ENCODE measurements around the gene ECE1. TPM values are rescaled to one million over a fixed set of nuclear protein-coding genes. Genes with fewer than 3 reads are reported as not detected.

ECE1 gene
- total and polyA plus RNA-seq, 2 of the 13 experiments (the other 11 are each of a cell fraction or from before 2014, with no cell fraction given), result 13.5 to 21.2 TPM

DNA sequence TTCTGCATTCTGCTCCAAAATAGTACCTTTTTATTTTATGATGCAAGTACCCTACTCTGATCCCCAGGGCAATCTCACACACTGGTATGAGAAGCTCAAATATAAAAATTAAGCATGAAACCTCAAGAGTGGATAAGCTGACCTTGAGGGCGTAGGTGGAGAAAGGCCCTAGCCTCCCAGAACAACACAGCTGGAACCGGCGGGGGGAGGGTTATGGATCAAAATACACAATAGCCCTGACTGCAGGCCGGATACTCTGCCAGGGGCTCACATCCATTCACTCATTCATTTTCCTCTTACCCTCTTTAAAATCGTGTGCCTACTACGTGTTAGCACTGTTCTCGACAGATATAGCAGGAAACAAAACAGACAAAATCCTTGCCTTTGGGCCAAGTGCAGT is 32.8 kb upstream of the ECE1 start (continued):
- TF ChIP-seq ZNF841 (CRISPR knock-in tag; IDR thresholded peaks at IDR 0.05; ENCODE audit: borderline replicate concordance) (no peak), SAP130 (CRISPR knock-in tag; IDR thresholded peaks at IDR 0.05; ENCODE audit: low read depth) (peak; percentile 39), STAG1 (CRISPR knock-in tag; IDR thresholded peaks at IDR 0.05) (no peak), ZNF460 (CRISPR knock-in tag; IDR thresholded peaks at IDR 0.05; ENCODE audit: borderline replicate concordance) (no peak), ZNF589 (CRISPR knock-in tag; conservative IDR thresholded peaks at IDR 0.05) (no peak), KDM2A (CRISPR knock-in tag; IDR thresholded peaks at IDR 0.05; ENCODE audit: borderline replicate concordance, low read depth) (no peak), ZMYM3 (CRISPR knock-in tag; IDR thresholded peaks at IDR 0.05) (no peak)
- TF ChIP-seq, protein P1, sequence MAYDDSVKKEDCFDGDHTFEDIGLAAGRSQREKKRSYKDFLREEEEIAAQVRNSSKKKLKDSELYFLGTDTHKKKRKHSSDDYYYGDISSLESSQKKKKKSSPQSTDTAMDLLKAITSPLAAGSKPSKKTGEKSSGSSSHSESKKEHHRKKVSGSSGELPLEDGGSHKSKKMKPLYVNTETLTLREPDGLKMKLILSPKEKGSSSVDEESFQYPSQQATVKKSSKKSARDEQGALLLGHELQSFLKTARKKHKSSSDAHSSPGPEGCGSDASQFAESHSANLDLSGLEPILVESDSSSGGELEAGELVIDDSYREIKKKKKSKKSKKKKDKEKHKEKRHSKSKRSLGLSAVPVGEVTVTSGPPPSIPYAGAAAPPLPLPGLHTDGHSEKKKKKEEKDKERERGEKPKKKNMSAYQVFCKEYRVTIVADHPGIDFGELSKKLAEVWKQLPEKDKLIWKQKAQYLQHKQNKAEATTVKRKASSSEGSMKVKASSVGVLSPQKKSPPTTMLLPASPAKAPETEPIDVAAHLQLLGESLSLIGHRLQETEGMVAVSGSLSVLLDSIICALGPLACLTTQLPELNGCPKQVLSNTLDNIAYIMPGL (CRISPR knock-in tag; IDR thresholded peaks at IDR 0.05; ENCODE audit: borderline replicate concordance in 1 of 2, low read depth in 1 of 2), result no peak
- TF ChIP-seq, protein P2, sequence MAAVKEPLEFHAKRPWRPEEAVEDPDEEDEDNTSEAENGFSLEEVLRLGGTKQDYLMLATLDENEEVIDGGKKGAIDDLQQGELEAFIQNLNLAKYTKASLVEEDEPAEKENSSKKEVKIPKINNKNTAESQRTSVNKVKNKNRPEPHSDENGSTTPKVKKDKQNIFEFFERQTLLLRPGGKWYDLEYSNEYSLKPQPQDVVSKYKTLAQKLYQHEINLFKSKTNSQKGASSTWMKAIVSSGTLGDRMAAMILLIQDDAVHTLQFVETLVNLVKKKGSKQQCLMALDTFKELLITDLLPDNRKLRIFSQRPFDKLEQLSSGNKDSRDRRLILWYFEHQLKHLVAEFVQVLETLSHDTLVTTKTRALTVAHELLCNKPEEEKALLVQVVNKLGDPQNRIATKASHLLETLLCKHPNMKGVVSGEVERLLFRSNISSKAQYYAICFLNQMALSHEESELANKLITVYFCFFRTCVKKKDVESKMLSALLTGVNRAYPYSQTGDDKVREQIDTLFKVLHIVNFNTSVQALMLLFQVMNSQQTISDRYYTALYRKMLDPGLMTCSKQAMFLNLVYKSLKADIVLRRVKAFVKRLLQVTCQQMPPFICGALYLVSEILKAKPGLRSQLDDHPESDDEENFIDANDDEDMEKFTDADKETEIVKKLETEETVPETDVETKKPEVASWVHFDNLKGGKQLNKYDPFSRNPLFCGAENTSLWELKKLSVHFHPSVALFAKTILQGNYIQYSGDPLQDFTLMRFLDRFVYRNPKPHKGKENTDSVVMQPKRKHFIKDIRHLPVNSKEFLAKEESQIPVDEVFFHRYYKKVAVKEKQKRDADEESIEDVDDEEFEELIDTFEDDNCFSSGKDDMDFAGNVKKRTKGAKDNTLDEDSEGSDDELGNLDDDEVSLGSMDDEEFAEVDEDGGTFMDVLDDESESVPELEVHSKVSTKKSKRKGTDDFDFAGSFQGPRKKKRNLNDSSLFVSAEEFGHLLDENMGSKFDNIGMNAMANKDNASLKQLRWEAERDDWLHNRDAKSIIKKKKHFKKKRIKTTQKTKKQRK (IDR thresholded peaks at IDR 0.05; ENCODE audit: low read length), result no peak
- TF ChIP-seq, protein P3, sequence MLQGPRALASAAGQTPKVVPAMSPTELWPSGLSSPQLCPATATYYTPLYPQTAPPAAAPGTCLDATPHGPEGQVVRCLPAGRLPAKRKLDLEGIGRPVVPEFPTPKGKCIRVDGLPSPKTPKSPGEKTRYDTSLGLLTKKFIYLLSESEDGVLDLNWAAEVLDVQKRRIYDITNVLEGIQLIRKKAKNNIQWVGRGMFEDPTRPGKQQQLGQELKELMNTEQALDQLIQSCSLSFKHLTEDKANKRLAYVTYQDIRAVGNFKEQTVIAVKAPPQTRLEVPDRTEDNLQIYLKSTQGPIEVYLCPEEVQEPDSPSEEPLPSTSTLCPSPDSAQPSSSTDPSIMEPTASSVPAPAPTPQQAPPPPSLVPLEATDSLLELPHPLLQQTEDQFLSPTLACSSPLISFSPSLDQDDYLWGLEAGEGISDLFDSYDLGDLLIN (CRISPR knock-in tag; IDR thresholded peaks at IDR 0.05; ENCODE audit: borderline replicate concordance), result no peak

All from HepG2 (cell line).